GOT3 (cell line): ENCODE data around the gene NLGN2.

Experiments used
- DNase-seq: peaks from one replicate; lab custom pipeline; 2025; ENCODE audit warnings: mixed read lengths; lab: John Stamatoyannopoulos, UW

NLGN2 gene

DNA sequence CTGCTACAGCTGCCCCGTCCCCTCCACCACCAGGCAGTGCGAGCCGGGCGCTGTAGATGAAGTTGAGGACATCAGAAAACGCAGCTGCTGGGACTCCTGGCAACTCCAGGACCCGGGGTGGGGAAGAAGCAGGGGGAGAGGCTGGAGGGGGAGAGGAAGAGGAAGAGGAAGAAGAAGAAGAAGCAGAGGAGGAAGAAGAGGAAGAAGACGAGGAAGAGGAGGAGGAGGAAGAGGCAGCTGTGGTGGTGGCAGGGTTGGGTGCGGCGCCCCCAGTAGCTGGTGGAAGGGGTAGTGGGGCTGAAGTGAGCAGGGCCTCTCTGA, 58.6 kb downstream of the NLGN2 start:
- no peak for DNase-seq

- DNase-seq = no peak
These were observed 59.1 kb downstream of the NLGN2 start for GRCh38 chr17:7466639-7467341.

GRCh38 chr17:7467498-7467897, 59.9 kb downstream of the NLGN2 start:
- no peak for DNase-seq

DNA sequence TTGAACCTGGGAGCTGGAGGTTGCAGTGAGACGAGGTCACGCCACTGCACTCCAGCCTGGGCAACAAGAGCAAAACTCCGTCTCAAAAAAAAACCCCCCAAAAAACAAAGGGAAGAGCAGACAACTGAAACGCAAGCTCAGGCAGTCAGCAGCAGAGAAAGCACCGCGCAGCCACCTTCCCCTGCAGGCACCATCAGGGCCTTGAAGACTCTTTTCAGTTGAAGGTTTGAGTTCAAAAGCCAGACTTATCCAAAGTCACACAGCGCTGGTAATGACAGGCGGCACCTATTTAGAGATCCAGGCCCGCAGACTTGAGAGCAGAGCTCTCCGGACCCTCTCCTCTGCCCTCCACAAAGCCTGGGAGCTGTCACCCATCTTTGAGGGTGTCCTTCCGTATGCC, 60.6 kb downstream of the NLGN2 start:
- DNase-seq = no peak

GRCh38 chr17:7468804-7469389, 61.3 kb downstream of the NLGN2 start:
- no peak for DNase-seq
